ENCODE measurements around the gene AGRN. TPM values are rescaled to one million over a fixed set of nuclear protein-coding genes. Genes with fewer than 3 reads are reported as not detected.
A peak's percentile ranks its signal among the peaks of the same experiment; 100 is the strongest.

Gene AGRN
- total and polyA plus RNA-seq, 7 donors, result 2.8 to 54.4 (median 6.4) TPM

DNA sequence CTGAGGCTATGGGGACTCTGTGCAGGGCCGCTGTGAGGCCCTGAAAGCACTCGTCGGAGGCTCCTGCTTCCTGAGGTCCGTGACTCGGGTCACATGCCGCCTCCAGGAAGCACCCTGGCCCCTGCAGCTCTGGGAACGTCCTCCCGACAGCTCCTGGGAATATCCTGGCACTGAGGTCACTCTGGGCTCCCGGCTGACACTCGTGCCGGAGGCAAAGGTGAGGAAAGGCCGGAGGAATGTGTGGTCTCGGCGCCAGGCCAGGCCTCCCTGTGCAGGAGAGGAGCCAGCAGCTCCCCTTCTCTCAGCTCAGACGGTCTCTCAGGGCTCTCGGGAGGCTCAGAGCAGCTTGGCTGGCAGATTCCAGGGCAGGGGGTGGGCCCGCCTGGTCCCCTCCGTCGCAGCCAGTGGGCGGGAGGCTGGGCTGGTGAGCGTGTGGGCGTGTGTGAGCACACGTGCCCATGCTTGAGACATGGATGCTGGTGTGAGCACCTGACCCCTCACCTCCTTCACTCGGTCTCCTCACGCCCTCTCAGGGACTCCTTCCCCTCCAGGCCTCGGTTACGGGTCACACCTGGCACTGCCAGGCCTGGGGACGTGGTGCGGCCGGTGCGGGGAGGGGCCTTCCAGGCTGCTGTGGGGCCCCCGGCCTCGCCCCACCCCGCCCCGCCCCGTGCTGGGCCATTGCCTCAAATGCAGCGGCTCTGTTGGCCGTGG lies 59.6 kb downstream of the AGRN start:
- intact Hi-C loops (cut with DNase I), result no loop called here
- Histone ChIP-seq H3K4me3 (peak overlapping the region in 3 of 4 donors; percentile 26 to 40 (median 39)), H3K27me3 (peaks cover 3 to 27% (median 11%) of the 10 kb centered on the region in 3 donors), H3K36me3 (no peaks in the 10 kb centered on the region), H3K9me3 (no peaks in the 10 kb centered on the region), H3K4me1 (peaks cover 0 to 14% (median 14%) of the 10 kb centered on the region in 4 donors), H3K27ac (peak overlapping the region in 2 of 4 donors; percentile 31 to 35)
- 1 to 3% methylated on average over 38 of the region's 38 CpGs for WGBS, 2 donors
- TF ChIP-seq, protein P1, sequence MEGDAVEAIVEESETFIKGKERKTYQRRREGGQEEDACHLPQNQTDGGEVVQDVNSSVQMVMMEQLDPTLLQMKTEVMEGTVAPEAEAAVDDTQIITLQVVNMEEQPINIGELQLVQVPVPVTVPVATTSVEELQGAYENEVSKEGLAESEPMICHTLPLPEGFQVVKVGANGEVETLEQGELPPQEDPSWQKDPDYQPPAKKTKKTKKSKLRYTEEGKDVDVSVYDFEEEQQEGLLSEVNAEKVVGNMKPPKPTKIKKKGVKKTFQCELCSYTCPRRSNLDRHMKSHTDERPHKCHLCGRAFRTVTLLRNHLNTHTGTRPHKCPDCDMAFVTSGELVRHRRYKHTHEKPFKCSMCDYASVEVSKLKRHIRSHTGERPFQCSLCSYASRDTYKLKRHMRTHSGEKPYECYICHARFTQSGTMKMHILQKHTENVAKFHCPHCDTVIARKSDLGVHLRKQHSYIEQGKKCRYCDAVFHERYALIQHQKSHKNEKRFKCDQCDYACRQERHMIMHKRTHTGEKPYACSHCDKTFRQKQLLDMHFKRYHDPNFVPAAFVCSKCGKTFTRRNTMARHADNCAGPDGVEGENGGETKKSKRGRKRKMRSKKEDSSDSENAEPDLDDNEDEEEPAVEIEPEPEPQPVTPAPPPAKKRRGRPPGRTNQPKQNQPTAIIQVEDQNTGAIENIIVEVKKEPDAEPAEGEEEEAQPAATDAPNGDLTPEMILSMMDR (IDR thresholded peaks at IDR 0.05), result no peak
- TF ChIP-seq POLR2AphosphoS5 (IDR thresholded peaks at IDR 0.05), result peak in 2 of 4 donors; percentile 8 to 45
- DNase-seq, result peak; percentile 81

DNA sequence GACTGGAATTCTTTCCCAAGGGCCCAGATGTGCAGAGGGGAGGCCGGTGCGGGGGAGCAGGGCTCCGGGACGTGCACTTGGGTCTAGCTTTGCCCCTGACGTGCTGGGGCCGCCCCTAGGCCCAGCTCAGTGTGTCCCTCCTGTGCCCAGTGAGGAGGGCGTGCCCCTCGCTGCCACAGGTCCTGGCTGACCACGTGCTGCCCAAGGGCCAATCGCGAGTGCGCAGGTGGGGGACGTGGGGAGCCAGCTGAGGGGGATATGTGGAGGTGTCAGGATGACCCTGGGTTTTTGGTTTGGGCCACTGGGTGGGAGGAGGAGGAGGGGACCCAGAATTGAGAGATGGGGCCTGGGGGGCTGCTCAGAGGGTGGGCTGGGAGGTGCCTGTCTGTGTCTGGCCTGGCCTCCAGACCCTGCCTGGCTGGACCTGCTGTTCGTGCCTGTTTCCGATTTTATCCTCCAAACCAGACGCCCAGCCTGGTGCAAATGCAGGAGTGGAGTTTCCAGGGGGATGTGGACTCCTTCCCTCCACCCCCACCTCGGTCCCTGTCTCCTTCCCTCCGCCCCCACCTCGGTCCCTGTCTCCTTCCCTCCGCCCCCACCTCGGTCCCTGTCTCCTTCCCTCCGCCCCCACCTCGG lies 60.3 kb downstream of the AGRN start:
- Histone ChIP-seq H3K4me3 (peak overlapping the region in 3 of 4 donors; percentile 26 to 40 (median 39)), H3K27me3 (peaks cover 2 to 20% (median 4%) of the 10 kb centered on the region in 3 donors), H3K4me1 (peaks cover 0 to 14% (median 14%) of the 10 kb centered on the region in 4 donors), H3K9me3 (no peaks in the 10 kb centered on the region), H3K36me3 (no peaks in the 10 kb centered on the region), H3K27ac (peak overlapping the region in 1 of 4 donors; percentile 35)
- intact Hi-C loops (cut with DNase I), result no loop called here
- TF ChIP-seq, protein P1 (IDR thresholded peaks at IDR 0.05), result no peak
- no peak for TF ChIP-seq EP300 (IDR thresholded peaks at IDR 0.05)
- TF ChIP-seq POLR2A (IDR thresholded peaks at IDR 0.05), result no peak
- no peak for TF ChIP-seq POLR2AphosphoS5 (IDR thresholded peaks at IDR 0.05)
- DNase-seq, result peak; percentile 75
- 2 to 15% methylated on average over 19 to 20 of the region's 23 CpGs for WGBS, 2 donors

GRCh38 chr1:1080951-1081310 lies 61.0 kb downstream of the AGRN start:
- 38 to 67% methylated on average over 9 of the region's 9 CpGs for WGBS, 2 donors

GRCh38 chr1:1081311-1082238 lies 61.7 kb downstream of the AGRN start:
- Histone ChIP-seq H3K36me3 (no peaks in the 10 kb centered on the region), H3K27ac (no peak overlapping the region), H3K4me3 (no peak overlapping the region), H3K9me3 (no peaks in the 10 kb centered on the region), H3K27me3 (peaks cover 0 to 12% (median 0%) of the 10 kb centered on the region in 3 donors), H3K4me1 (peaks cover 0 to 14% (median 14%) of the 10 kb centered on the region in 4 donors)
- 90 to 91% methylated on average over 52 of the region's 52 CpGs for WGBS, 2 donors
- no peak for TF ChIP-seq POLR2A (IDR thresholded peaks at IDR 0.05)
- intact Hi-C loops (cut with DNase I), result no loop called here
- peak; percentile 62 for DNase-seq

More at GRCh38 chr1:1080951-1081310, 61.0 kb downstream of the AGRN start:
- TF ChIP-seq POLR2AphosphoS5 (IDR thresholded peaks at IDR 0.05) (no peak), POLR2A (IDR thresholded peaks at IDR 0.05) (no peak), EP300 (IDR thresholded peaks at IDR 0.05) (no peak)
- TF ChIP-seq, protein P1 (IDR thresholded peaks at IDR 0.05), result no peak
- Histone ChIP-seq H3K9me3 (no peaks in the 10 kb centered on the region), H3K27ac (no peak overlapping the region), H3K4me1 (peaks cover 0 to 14% (median 14%) of the 10 kb centered on the region in 4 donors), H3K36me3 (no peaks in the 10 kb centered on the region), H3K4me3 (no peak overlapping the region), H3K27me3 (peaks cover 0 to 13% (median 0%) of the 10 kb centered on the region in 3 donors)
- intact Hi-C loops (cut with DNase I), result no loop called here
- peak; percentile 68 for DNase-seq
